GM18505 (cell line): Measurements from ENCODE around the gene ABCC8.

Experiments used
- ATAC-seq: cut with Tn5 transposase; IDR thresholded peaks from one replicate; pipeline ENCODE4 v1.9.1; 2021; ENCODE audit not compliant: unreplicated experiment
- POLR2A ChIP-seq: IDR thresholded peaks from 4 replicates; pipeline ENCODE4 v1.6.1; 2011; ENCODE audit warnings: borderline replicate concordance; ENCODE audit not compliant: insufficient read depth, insufficient read length; ENCODE audit errors: extremely low read depth

ABCC8 gene

DNA sequence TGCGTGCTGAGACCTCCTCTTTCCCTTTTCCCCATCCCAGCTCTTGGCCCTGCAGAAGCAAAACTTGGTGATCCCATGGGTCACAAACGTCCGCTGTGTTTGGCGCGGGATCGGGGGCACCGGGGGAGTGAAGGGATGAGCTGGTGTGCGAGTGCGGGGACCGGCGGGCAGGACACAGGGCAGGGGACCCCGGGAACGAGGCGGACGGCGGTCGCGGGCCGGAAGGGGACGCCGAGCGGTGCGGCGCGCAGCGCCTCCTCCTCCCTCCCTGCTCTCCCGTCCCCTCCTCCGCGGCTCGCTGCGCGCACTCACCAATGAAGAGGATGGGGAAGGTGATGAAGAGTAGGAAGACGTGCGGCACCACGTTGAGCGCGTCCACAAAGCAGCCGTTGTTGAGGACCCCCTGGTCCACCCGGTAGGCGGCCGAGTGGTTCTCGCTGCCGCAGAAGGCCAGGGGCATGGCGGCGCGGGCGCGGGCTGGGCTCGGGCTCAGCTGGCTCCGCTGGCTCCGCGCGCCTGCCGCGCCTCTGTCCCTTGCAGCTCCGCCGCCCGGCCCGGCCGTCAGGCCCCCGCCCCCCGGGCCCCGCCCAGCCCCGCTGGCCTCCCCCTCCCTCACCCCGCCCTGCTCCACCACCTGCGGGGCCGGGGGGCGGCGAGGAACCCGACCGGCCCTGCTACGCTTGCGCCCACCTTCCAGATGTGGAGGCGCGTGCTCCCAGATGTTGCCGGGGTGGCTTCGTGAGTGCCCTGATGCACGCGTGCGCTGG, at the start of gene ABCC8:
ABCC8 (minus strand) TSS at position 529 of the 767 bp plus-strand sequence; CDS start at position 460, 69 bp downstream.
- TF ChIP-seq POLR2A: no peak

GRCh38 chr11:17526326-17526725, 49.7 kb upstream of the ABCC8 start:
- no peak for ATAC-seq
- TF ChIP-seq POLR2A: no peak

More for the DNA sequence above, at the start of gene ABCC8:
- ATAC-seq: no peak

- no peak for TF ChIP-seq POLR2A
These were observed 48.9 kb upstream of the ABCC8 start for GRCh38 chr11:17525570-17525969.

DNA sequence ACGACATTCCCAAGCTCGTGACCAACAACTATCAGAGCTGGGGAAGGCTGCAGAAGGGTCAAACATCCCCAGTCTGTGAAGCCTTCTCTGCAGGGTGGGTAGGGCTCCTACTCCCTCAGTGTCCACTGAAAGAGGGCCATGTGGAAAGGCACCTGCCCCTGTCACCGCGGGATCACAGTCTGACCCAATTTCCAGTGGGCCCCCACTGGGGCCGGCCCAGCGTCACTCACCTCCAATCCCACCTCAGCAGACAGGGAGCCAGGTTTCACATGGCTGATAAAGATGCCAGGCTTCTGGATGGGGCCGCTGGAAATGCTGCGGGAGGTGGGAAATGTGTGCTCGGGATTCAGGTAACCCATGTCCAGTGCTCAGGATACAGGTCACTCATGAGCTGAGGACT, 47.6 kb upstream of the ABCC8 start:
- ATAC-seq: no peak
- TF ChIP-seq POLR2A: no peak

More at GRCh38 chr11:17525570-17525969, 48.9 kb upstream of the ABCC8 start:
- no peak for ATAC-seq

GRCh38 chr11:17522655-17523054, 46.0 kb upstream of the ABCC8 start:
- TF ChIP-seq POLR2A: no peak
- no peak for ATAC-seq

GRCh38 chr11:17521106-17521900, 44.7 kb upstream of the ABCC8 start:
- TF ChIP-seq POLR2A: no peak
- no peak for ATAC-seq

GRCh38 chr11:17519061-17519885, 42.6 kb upstream of the ABCC8 start:
- ATAC-seq: no peak
- no peak for TF ChIP-seq POLR2A

DNA sequence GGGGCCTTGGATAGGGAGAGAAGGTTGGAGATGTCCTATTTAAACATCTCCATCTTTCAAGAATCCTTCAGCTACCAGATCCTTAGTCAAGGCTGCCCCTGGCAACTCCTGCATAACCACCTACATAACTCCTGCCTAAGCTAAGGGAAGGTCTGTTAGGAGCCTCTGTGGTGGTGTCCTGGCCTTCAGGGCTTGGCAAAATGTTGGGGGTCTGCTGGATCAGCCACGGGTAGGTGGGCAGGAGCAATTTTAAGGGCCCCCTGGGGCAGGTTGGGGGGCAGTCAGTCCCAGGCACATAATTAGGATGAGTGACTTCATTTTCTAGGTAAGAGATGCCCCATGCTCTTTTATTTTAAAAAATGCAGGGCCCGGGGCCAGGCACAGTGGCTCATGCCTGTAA, 41.7 kb upstream of the ABCC8 start:
- no peak for ATAC-seq

DNA sequence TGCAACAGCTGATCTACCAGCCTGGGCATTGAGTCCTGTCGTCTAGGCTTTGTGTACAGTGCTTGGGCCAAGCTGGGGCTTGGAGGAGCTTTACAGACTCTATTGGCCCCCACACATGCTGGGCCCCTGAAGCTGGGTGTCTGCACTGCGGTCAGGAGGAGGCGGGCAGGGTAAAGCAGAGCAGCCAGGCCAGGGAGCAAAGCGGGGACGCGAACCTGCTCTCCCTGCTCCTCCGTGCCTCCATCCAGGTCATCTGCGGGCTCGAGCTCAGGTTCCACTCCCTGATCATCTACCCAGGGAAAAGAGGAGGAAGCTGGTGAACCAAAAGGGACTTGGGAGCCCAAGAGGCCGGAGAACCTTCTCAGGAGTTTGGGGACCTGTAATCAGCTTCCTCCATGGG, 40.5 kb upstream of the ABCC8 start:
- TF ChIP-seq POLR2A: no peak
- no peak for ATAC-seq

More for the DNA sequence above, 41.7 kb upstream of the ABCC8 start:
- TF ChIP-seq POLR2A: no peak

DNA sequence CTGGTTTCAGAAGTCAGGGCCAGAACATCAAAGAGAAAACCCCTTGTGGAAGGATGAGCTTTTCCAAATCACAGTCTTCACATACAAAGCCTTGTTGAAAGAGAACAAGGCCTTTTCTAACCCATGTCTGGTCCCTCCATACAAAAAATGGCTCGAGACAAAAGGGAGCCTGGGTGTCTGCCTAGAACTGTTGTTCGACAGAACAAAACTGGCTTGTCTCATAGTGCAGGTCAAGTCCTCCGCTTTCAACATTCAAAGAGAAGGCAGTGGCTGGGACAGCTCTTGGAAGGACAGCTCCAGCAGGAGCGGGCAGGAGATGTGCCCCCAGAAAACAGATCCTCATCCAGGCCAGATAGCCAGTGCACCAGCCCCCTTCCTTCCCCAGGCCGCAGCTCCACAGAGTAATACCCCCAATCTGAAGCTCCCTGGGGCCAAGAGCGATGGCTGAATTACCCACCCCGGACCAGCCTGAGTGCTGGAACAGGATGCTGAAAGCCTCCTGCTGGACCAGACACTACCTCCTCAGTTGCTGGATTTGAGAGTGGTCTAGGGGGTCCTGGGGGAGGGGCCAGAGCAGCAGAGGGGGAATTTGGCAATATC, 40.0 kb upstream of the ABCC8 start:
- TF ChIP-seq POLR2A: no peak
- no peak for ATAC-seq

GRCh38 chr11:17515443-17516176, 39.0 kb upstream of the ABCC8 start:
- no peak for ATAC-seq

DNA sequence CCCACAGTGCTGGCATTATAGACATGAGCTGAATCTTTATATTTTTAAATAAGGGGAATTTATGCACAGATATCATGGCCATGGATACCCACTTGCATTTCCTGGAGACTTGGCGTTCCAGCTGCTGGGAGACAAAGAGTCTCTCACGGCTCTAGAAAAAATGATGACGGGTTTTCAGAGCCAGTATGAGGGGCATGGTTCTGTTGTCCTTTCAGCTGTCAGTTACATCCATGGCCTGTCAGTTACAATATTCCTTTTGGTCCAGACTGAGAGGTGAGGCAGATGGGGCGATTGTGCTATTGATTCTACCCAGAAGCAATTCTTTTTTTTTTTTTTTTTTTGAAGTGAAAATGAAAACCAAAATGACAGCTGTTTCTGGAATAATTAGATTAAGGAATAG, 37.8 kb upstream of the ABCC8 start:
- TF ChIP-seq POLR2A: no peak
- no peak for ATAC-seq

More at GRCh38 chr11:17515443-17516176, 39.0 kb upstream of the ABCC8 start:
- TF ChIP-seq POLR2A: no peak
